ENCODE results near the gene FILIP1. TPM values are rescaled to one million over a fixed set of nuclear protein-coding genes. Genes with fewer than 3 reads are reported as not detected.

FILIP1 gene
- total RNA-seq, 1 donor from 2014 or later: 3.2 TPM

DNA sequence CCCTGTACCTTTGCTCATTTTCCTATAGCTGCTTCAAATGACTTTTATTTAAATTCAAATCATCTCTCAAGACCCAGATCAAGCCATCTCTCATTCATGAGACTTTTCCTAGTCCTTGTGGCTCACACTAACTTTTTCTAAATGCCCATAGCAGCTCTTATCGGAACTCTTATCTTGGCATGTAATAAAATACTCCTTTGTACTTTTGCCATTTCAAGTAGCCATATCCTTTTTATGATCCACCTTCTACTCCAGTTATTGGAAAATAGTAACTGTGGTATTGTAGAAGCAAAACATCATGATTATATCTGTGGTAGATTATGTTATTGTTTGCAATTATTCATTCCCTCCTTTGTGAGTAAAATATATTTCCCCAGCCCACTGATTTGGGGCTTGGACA lies 37.6 kb upstream of the FILIP1 start:
- Histone ChIP-seq H3K27me3 (no peaks in the 10 kb centered on the region), H3K36me3 (no peaks in the 10 kb centered on the region), H3K4me3 (no peak overlapping the region), H3K4me1 (no peaks in the 10 kb centered on the region), H3K27ac (no peak overlapping the region), H3K9me3 (no peaks in the 10 kb centered on the region)
- no peak for DNase-seq (ENCODE audit: extremely low spot score in 2 of 2)
- no peak for TF ChIP-seq POLR2AphosphoS5 (IDR thresholded peaks at IDR 0.05; ENCODE audit: insufficient read depth in 1 of 2, low read depth in 1 of 2)
- TF ChIP-seq, protein P1, sequence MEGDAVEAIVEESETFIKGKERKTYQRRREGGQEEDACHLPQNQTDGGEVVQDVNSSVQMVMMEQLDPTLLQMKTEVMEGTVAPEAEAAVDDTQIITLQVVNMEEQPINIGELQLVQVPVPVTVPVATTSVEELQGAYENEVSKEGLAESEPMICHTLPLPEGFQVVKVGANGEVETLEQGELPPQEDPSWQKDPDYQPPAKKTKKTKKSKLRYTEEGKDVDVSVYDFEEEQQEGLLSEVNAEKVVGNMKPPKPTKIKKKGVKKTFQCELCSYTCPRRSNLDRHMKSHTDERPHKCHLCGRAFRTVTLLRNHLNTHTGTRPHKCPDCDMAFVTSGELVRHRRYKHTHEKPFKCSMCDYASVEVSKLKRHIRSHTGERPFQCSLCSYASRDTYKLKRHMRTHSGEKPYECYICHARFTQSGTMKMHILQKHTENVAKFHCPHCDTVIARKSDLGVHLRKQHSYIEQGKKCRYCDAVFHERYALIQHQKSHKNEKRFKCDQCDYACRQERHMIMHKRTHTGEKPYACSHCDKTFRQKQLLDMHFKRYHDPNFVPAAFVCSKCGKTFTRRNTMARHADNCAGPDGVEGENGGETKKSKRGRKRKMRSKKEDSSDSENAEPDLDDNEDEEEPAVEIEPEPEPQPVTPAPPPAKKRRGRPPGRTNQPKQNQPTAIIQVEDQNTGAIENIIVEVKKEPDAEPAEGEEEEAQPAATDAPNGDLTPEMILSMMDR (IDR thresholded peaks at IDR 0.05): no peak
- no peak for TF ChIP-seq POLR2A (IDR thresholded peaks at IDR 0.05)
- intact Hi-C loops (cut with DNase I): no loop called here

GRCh38 chr6:75530696-75531095 lies 37.1 kb upstream of the FILIP1 start:
- Histone ChIP-seq H3K4me3 (no peak overlapping the region), H3K36me3 (no peaks in the 10 kb centered on the region), H3K27ac (no peak overlapping the region), H3K9me3 (no peaks in the 10 kb centered on the region), H3K27me3 (no peaks in the 10 kb centered on the region), H3K4me1 (no peaks in the 10 kb centered on the region)
- DNase-seq (ENCODE audit: extremely low spot score in 2 of 2): no peak
- intact Hi-C loops (cut with DNase I): no loop called here
- TF ChIP-seq POLR2AphosphoS5 (IDR thresholded peaks at IDR 0.05; ENCODE audit: insufficient read depth in 1 of 2, low read depth in 1 of 2) (no peak), POLR2A (IDR thresholded peaks at IDR 0.05) (no peak)
- TF ChIP-seq, protein P1 (IDR thresholded peaks at IDR 0.05): no peak

GRCh38 chr6:75528423-75528822 lies 34.8 kb upstream of the FILIP1 start:
- no peak for TF ChIP-seq POLR2A (IDR thresholded peaks at IDR 0.05)
- DNase-seq (ENCODE audit: extremely low spot score in 2 of 2): no peak
- Histone ChIP-seq H3K27me3 (no peaks in the 10 kb centered on the region), H3K9me3 (no peaks in the 10 kb centered on the region), H3K4me3 (no peak overlapping the region), H3K4me1 (peaks cover 7% of the 10 kb centered on the region), H3K36me3 (no peaks in the 10 kb centered on the region), H3K27ac (no peak overlapping the region)
- intact Hi-C loops (cut with DNase I): loop anchor here (10.0 kb wide), 1 partner anchor 274 kb away; no protein-coding TSS in a partner anchor

DNA sequence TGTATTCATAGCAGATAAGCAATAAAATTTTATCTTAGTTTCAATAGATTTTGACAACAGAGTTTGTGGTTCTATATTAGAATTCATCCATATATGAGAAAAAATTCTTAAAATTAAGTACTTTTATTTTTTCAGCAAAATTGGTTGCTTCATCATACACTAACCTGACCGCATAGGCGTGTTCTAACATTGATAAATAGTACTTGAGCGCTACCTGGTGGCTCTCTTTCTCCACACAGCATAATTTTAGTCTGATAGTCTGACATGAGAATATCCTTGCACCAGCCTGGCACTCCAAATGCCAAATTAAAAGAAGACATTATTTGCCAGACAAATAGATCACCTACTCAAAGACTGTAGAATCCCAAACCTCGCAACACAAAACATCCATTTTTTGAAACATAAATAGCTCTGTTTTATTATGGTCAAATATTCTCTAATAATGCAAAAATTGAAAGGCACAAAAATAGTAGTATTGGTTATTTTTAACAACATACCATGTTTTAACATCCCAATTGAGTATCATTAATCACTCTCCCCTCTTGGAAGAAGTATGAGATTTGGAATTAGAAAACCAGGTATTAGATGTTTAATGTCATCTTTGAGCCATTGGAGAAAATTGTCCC lies 33.0 kb upstream of the FILIP1 start:
- Histone ChIP-seq H3K27me3 (no peaks in the 10 kb centered on the region), H3K4me1 (peaks cover 7% of the 10 kb centered on the region), H3K27ac (no peak overlapping the region), H3K9me3 (no peaks in the 10 kb centered on the region), H3K36me3 (no peaks in the 10 kb centered on the region), H3K4me3 (no peak overlapping the region)
- TF ChIP-seq POLR2A (IDR thresholded peaks at IDR 0.05): no peak
- TF ChIP-seq, protein P1 (IDR thresholded peaks at IDR 0.05): peak; percentile 37 to 73 (median 61)
- intact Hi-C loops (cut with DNase I): loop anchor here (10.0 kb wide), 1 partner anchor 272 kb away; no protein-coding TSS in a partner anchor
- no peak for DNase-seq (ENCODE audit: extremely low spot score in 2 of 2)

DNA sequence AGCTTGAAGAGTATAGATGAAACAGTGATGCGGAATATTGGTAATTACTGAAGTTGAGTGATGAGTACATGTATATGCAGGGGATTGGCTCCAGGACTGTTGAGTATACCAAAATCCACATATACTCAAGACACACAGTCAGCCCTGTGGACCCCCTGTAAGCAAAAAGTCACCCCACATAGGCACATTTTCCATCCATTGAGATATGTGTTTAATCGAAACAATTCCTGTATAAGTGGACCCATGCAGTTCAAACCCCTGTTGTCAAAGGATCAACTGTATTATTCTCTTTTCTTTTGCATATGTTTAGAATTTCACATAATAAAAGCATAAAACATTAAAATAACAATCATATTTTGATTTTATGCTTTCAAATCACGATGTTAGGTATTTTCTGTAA lies 32.1 kb upstream of the FILIP1 start:
- no peaks in the 10 kb centered on the region for H3K27me3 ChIP-seq
- H3K4me1 ChIP-seq: peaks cover 7% of the 10 kb centered on the region
- H3K27ac ChIP-seq: no peak overlapping the region
- DNase-seq (ENCODE audit: extremely low spot score in 2 of 2): no peak
- intact Hi-C loops (cut with DNase I): loop anchor here (10.0 kb wide), 1 partner anchor 271 kb away; no protein-coding TSS in a partner anchor
- H3K9me3 ChIP-seq: no peaks in the 10 kb centered on the region
- H3K4me3 ChIP-seq: no peak overlapping the region
- TF ChIP-seq, protein P1 (IDR thresholded peaks at IDR 0.05): no peak
- TF ChIP-seq POLR2AphosphoS5 (IDR thresholded peaks at IDR 0.05; ENCODE audit: insufficient read depth in 1 of 2, low read depth in 1 of 2) (no peak), POLR2A (IDR thresholded peaks at IDR 0.05) (no peak)
- H3K36me3 ChIP-seq: no peaks in the 10 kb centered on the region
